Prostate gland (tissue), 2 donors: ENCODE measurements around the gene SEMA3F.

Experiments used
- CTCF ChIP-seq, 4 experiments: fragments of 200-600 bp in 2 of 4; fragments of 450-650 bp in 2 of 4; sonication (generic) in 2 of 4; IDR thresholded peaks; 1 replicate in 3 of 4; 2 replicates in 1 of 4; pipeline ENCODE4 v1.5.1; 2016 to 2019; ENCODE audit warnings: antibody characterized with exemption in 4 of 4, mild to moderate bottlenecking in 2 of 4, moderate library complexity in 2 of 4
- POLR2A ChIP-seq: fragments of 450-650 bp; IDR thresholded peaks from one replicate; pipeline ENCODE4 v1.6.1; 2016; ENCODE audit warnings: antibody characterized with exemption, mild to moderate bottlenecking
- POLR2AphosphoS5 ChIP-seq: sonication (generic); formaldehyde crosslinking; IDR thresholded peaks from one replicate; pipeline ENCODE4 v1.6.1; 2017; ENCODE audit warnings: antibody characterized with exemption

GRCh38 chr3:50122661-50123391 is 32.3 kb upstream of the SEMA3F start:
- no peak for TF ChIP-seq CTCF (IDR thresholded peaks at IDR 0.05)
- no peak for TF ChIP-seq POLR2AphosphoS5
- TF ChIP-seq POLR2A, result no peak
